Activated naive CD4-positive, alpha-beta T cell (primary cell): Measurements from ENCODE around the gene DAB1.

Source experiments
- DNase-seq, 4 experiments: peaks; one replicate each; lab custom pipeline; 2025; lab: John Stamatoyannopoulos, UW

DAB1 gene

DNA sequence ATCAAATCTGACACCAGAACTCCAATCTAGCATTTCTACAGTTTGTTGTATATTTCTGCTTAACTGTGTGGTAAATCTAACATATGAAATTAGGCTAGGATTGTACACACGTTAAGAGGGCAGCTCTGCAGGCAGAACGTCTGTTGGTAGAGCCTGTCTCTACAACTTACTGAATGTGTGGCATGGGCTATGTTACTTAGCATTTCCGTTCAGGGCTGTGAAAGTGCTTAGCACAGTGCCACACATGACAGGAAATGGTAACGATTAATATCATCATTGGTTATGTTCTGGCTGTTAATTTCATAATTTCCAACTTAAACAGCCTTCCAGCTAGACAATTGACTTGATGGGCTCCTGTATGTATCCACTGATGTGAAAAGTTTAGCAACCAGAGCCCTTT lies 448.4 kb downstream of the DAB1 start:
- no peak for DNase-seq

DNA sequence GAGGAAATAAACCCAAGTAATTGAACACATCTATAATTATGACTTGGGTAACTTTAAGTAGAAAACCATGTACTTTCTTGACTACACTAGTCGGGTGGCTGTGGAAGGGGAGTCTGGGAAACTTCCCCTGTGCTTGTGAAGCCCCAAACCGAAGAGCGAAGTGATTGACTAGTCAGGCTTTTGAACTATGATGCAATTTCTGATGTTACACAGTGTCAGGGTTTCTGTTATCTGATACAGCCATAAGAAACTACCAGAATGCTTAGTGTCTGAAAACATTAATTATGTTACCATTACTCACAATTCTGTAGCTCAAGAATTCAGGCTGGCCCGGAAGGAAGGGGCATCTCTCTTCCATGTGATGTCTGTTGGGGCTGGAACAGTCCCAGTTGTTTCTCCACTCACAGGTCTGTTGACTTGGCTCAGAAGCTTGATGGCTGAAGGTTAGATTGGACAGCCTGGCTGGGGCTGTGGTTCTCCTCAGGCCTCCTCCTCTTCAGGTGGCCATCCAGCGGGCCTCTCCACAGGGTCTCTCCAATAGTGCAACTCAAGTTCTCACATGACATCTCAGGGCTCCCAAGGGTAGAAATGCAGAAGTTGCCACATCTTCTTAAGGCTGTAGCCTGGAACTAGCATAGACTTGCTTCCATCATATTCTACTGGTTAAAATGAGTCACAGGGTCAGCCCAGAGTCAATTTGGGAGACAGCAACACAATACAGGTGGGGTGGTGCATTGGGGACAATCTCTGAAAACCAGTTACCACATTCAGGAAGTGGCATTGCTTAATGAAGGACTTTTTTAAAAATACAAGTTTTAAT lies 449.7 kb downstream of the DAB1 start:
- no peak for DNase-seq

DNA sequence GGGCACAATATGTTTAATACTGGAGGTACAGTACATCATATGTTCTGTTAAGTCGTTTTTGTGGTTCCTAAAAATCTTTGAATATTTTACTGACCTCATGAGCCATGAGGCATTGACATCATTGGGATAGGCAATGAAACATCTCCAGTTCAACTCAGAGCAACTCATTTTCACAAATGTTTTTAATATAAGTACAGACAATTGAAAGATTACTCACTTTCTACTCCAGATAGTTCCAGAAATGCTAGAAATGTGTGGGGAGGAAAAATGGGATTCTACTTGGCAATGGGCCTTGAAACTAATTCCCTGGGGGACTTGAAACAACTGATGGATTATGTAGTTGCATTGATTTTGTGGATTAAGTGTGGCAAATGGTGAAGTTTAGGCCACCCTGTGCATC lies 450.9 kb downstream of the DAB1 start:
- no peak for DNase-seq

- no peak for DNase-seq
Measured at GRCh38 chr1:56970280-56970679, 453.6 kb downstream of the DAB1 start.

GRCh38 chr1:56968878-56969495 lies 454.9 kb downstream of the DAB1 start:
- no peak for DNase-seq

DNA sequence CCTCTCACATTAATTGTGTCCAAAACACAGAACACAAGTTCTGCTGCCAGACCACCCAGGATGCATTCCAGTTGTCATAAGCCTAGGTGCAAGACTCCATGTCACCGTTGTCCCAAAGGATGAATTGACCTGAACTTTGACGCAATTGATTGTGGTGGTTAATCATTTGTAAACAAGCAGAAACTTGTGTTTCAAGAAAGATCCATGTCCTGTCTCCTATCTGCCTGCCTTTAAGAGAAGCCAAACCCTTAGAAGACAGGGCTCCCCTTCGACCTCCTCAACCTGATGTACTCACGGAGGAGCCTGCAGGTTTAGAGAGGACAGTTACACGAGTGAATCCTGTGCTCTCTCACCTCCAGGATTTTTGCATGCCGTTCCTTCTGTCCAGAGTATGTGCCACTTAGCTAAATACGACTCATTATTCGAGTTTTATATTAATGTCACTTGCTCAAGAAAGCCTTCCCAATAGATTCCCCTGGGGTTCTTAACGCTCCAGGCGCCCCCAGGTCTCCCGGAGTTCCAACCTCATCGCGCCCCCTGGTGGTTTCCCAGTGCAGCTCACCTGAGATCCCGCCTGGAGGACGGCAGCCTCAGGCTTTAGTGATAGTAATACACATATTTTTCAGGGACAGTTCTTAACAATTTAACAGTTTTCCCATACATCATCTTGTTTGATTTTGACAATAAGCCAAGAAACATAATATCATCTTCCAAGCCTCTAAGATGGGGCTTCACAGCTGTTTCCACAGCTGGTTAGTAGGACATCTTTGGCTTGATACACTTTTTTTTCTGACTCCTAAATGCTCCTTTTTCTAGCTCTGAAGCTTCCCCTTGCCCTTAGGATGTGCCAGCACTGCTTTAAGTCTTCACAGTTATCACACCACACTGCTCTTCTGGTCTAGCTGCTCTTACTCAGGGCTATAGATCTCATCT lies 455.7 kb downstream of the DAB1 start:
- no peak for DNase-seq

GRCh38 chr1:56967355-56967754 lies 456.5 kb downstream of the DAB1 start:
- DNase-seq: no peak

DNA sequence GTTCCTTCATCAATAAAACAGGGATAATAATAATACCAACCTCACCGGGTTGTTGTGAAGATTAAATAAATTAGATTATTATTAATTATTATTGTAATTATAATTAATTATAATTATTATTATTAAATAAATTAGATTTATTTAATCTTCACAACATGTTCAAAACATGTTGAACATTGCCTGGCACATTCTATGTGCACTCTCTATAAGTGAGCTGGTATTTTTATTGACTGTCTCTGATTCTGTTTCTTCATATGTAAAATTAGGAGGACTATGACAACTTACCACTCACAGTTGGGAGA lies 457.2 kb downstream of the DAB1 start:
- DNase-seq: no peak

DNA sequence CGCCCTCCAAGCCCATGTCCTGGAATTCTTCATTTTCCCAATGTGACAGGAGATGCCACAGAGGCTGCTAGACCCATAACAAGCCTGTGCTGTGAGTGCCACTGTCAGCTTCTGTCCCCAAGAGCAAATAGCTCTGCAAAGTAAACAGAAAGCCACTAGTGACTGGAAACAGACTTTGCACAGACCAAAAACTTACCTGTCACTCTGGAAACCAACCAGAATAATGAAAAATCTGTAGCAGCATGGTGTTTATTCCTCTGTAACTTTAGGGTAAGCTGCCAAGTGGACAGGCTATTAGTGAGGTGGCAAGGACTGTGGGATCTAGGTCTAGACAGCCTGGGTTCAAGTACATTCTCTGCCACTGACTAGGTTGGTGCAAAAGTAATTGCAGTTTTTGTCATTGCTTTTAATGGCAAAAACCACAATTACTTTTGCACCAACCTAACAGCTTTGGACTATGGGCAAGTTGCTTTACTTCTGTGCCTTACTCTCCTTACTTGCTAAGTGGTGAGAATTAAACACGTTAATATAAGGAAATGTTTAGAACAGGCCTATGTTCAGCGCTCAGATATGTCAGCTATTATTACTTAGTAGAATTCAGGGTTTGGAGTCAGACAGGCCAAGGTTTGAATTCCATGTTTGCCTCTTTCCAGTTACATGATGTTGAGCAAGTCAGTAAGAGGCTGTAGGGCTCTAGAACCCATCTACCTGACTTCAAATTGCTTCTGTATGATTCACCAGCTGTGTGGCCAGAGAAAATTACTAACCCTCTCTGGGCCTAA lies 457.8 kb downstream of the DAB1 start, which contains the start of gene C8B:
Gene C8B, minus strand, starts transcription at position 100 of the 782 bp plus-strand sequence. Its CDS starts 67 bp downstream, at position 33.
- no peak for DNase-seq

GRCh38 chr1:56965191-56965590 lies 458.7 kb downstream of the DAB1 start:
- DNase-seq: no peak

DNA sequence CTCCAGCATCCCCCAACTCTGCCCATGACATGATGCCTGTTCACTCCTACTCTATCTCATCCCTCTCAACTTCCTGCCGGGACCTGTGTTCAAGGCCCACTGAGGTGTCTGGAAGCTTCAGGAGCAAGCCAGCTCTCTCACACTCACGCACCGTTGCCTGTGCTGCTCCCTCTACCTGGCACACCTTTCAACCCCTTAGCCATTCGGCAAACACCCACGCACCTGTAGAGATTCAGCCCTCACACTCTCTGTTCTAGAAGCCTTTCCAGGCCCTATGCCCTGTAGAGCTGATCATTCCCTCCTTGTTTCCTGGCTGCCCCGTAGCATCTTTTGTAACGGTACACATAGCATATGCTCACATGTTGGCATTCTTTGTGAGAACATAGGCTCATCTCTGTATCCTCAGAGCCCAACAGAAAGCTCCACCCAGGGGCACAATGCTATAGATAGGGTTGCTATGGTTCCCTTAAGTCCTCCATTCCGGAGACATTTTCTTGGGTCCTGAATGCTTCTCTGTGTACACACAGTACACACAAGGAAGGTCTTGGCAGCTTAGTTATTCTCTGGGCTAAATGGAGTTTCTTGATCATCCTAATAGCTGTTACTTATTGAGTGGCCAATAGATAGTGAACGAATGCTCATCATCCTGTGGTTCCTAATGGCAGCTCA lies 459.4 kb downstream of the DAB1 start:
- no peak for DNase-seq

DNA sequence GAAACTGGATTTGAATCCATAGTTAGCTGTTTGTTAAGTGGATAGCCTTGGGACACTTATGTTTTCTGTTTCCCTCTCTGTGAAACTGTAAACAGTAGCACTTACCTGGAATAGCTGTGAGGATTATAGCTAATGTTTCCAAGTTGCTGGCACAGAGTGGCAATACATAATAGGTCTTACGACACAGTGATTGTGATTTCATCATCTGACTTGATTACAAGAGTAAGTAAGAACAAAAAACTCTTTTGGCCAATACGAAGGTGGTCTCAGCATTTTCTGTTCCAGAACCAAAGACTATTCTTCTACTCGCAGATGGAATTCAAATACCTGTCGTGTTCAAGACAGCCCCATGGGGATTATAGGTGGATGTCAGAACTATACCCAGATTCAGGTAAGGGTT lies 460.2 kb downstream of the DAB1 start:
- no peak for DNase-seq

GRCh38 chr1:56961426-56961825 lies 462.4 kb downstream of the DAB1 start:
- no peak for DNase-seq

DNA sequence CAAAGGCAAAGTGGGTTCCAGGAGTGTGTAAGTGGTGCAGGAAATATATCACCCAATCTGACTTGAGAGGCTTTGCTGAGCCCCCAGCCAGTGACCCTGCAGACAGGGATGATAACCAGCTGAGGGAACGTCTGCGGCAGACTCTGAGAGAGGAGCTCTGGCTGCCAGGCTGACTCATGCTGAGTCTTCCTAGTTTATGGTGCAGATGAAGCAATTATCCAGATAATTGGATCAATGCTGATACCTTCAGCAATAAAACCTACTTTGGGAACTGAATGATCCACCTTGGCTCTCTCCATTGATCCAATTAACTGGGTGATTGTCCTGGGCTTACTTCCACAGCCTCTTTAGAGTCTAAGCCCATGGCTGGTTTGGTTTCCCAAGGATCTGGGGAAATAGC lies 465.3 kb downstream of the DAB1 start:
- no peak for DNase-seq

GRCh38 chr1:56957931-56958330 lies 465.9 kb downstream of the DAB1 start:
- no peak for DNase-seq

GRCh38 chr1:56954664-56955063 lies 469.2 kb downstream of the DAB1 start:
- DNase-seq: no peak

DNA sequence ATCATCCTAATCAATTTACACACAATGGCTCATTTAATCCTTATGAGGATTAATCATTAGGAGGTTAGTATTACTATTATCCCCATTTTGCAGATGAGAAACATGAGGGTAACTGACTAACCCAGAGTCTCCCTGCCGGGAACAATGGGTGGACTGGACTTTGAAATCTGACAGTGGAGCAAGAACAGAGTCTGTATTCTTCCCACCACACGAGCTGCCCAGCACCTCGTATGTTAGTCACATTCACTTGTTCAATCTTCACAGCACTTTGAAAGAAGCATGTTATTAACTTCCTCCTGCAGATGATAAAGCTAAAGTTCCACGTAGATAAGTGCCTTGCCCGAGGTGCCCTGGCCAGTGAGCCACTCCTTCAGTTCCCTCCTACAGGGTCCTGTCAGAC lies 470.5 kb downstream of the DAB1 start:
- DNase-seq: no peak

DNA sequence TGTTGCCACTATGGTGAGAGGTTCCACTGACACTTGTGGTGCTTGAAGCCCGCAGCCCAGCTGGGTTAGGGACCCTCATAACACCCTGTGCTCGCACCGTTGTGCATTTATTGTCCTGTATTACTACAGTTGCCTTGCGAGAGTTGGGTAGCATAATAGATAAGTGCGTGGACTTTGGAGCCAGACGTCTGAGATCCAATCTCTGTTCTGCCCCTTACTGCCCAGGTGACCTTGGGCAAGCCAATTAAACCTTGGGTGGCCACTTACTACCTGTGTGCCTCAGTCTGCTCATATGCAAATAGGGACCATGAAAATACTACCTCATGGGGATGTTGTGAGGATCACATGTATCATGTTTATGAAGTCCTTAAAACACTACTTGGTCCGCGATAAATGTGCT lies 471.4 kb downstream of the DAB1 start:
- no peak for DNase-seq

- DNase-seq: no peak
Measured at GRCh38 chr1:56948403-56949023, 475.3 kb downstream of the DAB1 start.
